Cardiac septum (tissue), 1 donor: Measurements from ENCODE around the gene TFPI. TPM values are rescaled to one million over a fixed set of nuclear protein-coding genes. Genes with fewer than 3 reads are reported as not detected.
"Not testable (repeated sequence)": the region's sequence is repeated elsewhere in the genome, so short reads cannot be mapped to it uniquely, and the experiment has no call there.

Experiments
- DNase-seq: peaks from one replicate; pipeline ENCODE4 v3.0.0-alpha.2; 2020; ENCODE audit warnings: low spot score
- intact Hi-C: fragments of 100-400 bp; cut with DNase I; formaldehyde crosslinking; loops from one replicate; pipeline ENCODE4 v1.14.0; 2022
- total RNA-seq: library from RNA; stranded (reverse); fragmentation: NEBNext Ultra II Directional; extraction: Animal tissue kit (Norgen Biotek cat#: 25700); gene quantifications from one replicate; pipeline ENCODE4 v1.2.1, GENCODE V29; 2021
- donor health status: DM: no; HTN: no; CAD: no.

The TFPI gene
- total RNA-seq, 1 donor from 2014 or later = 22.3 TPM

GRCh38 chr2:187532333-187533120, 21.7 kb downstream of the TFPI start:
- intact Hi-C loops = no loop called here
- DNase-seq = no peak

- no peak for DNase-seq
- intact Hi-C loops = no loop called here
Observed at GRCh38 chr2:187529977-187530721, 24.1 kb downstream of the TFPI start.

- intact Hi-C loops = no loop called here
- DNase-seq = no peak
Observed at GRCh38 chr2:187529248-187529976, 24.8 kb downstream of the TFPI start.

GRCh38 chr2:187528042-187528441, 26.2 kb downstream of the TFPI start:
- intact Hi-C loops = no loop called here
- DNase-seq = no peak

GRCh38 chr2:187527262-187527661, 27.0 kb downstream of the TFPI start:
- no peak for DNase-seq
- intact Hi-C loops = no loop called here

GRCh38 chr2:187526792-187527191, 27.4 kb downstream of the TFPI start:
- intact Hi-C loops = no loop called here
- no peak for DNase-seq

- no peak for DNase-seq
- intact Hi-C loops = no loop called here
Observed at GRCh38 chr2:187525163-187525900, 28.9 kb downstream of the TFPI start.

- DNase-seq = no peak
- intact Hi-C loops = no loop called here
Observed at GRCh38 chr2:187523325-187523724, 30.9 kb downstream of the TFPI start.

GRCh38 chr2:187520121-187520624, 34.1 kb downstream of the TFPI start:
- intact Hi-C loops = no loop called here
- DNase-seq = no peak

- intact Hi-C loops = no loop called here
- no peak for DNase-seq
Observed at GRCh38 chr2:187519419-187520120, 34.7 kb downstream of the TFPI start.

- intact Hi-C loops, DNase-seq: not testable (repeated sequence)
Observed at GRCh38 chr2:187517750-187518361, 36.4 kb downstream of the TFPI start.

- intact Hi-C loops, DNase-seq: not testable (repeated sequence)
Observed at GRCh38 chr2:187516630-187517510, 37.4 kb downstream of the TFPI start.

GRCh38 chr2:187514930-187515329, 39.3 kb downstream of the TFPI start:
- intact Hi-C loops = no loop called here
- no peak for DNase-seq

- intact Hi-C loops = not testable (repeated sequence)
Observed at GRCh38 chr2:187514235-187514829, 39.9 kb downstream of the TFPI start.

GRCh38 chr2:187513460-187514234, 40.6 kb downstream of the TFPI start:
- DNase-seq, intact Hi-C loops: not testable (repeated sequence)

More at GRCh38 chr2:187514235-187514829, 39.9 kb downstream of the TFPI start:
- not testable (repeated sequence) for DNase-seq
